ENCODE data around the gene WNT10A.

DNA sequence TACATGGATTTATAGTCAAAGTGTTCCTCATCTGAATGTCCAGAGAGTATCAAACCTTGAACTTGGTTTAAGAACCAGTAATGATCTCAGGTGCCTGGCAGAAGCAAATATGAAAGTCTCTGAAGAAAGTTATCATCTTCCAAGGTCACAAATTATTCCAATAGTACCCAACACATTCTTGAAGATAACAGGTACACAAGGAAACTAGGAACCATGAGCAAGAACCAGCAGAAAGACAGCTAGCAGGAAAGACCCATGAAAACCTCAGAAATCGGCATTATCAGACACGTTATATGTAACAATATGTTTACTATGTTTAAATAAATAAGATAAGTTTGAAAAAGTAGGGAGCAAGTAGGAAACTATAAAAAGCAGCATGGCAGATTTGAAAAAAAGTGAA, 43.2 kb upstream of the WNT10A start:
- TF ChIP-seq, protein P1, sequence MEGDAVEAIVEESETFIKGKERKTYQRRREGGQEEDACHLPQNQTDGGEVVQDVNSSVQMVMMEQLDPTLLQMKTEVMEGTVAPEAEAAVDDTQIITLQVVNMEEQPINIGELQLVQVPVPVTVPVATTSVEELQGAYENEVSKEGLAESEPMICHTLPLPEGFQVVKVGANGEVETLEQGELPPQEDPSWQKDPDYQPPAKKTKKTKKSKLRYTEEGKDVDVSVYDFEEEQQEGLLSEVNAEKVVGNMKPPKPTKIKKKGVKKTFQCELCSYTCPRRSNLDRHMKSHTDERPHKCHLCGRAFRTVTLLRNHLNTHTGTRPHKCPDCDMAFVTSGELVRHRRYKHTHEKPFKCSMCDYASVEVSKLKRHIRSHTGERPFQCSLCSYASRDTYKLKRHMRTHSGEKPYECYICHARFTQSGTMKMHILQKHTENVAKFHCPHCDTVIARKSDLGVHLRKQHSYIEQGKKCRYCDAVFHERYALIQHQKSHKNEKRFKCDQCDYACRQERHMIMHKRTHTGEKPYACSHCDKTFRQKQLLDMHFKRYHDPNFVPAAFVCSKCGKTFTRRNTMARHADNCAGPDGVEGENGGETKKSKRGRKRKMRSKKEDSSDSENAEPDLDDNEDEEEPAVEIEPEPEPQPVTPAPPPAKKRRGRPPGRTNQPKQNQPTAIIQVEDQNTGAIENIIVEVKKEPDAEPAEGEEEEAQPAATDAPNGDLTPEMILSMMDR (IDR thresholded peaks at IDR 0.05), result no peak
- TF ChIP-seq EP300 (IDR thresholded peaks at IDR 0.05), result no peak
- no peak for TF ChIP-seq POLR2A (IDR thresholded peaks at IDR 0.05)
- TF ChIP-seq POLR2AphosphoS5 (IDR thresholded peaks at IDR 0.05), result no peak

Measured in suprapubic skin (tissue), 4 donors.